T-helper 22 cell (primary cell): Measurements from ENCODE around the gene GALNT17.

Experiments used
- DNase-seq: peaks from one replicate; pipeline ENCODE4 v3.0.0-alpha.2; 2020; ENCODE audit warnings: low read depth

The GALNT17 gene

DNA sequence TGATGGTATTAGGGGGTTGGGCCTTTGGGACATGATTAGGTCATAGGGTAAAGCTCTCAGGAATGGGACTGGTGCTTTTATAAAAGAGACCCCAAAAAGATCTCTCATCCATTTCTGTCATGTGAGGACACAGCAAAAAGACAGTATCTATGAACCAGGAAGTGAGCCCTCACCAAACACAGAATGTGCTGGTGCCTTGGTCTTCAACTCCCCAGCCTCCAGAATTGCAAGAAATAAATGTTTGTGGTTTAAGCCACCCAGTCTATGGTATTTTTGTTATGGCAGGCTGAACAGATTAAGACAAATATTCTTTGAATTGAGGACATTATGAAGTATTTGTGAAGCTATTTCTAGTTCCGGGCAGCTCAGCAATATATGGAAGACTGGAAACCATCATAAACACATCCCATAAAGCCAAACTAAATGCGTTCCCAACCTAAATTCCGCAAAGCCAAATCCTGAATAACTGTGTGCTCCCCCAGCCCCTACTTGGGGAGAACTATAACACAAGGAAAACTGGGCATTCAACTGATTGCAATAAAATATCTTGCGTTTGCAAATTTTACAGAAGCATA, 153.7 kb downstream of the GALNT17 start:
- DNase-seq = no peak

DNA sequence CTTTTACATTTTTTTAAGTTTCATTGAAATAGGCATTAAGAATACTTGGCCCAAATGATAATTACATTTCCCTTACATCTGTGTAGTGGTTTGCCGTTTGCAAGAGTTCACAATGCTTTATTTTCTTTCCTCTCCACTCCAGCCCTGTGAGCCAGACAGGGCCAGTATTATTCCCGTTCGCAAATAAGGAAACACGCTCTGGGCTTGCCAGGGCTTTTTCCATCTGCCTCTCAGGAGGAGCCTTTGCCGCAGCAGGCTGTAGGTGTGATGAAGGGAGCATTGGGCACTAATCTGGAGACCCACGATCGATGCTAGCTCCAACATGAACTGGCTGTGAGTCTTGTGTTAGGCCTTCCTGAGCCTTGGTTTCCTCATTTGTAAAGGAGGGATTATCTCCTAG, 154.4 kb downstream of the GALNT17 start:
- no peak for DNase-seq

DNA sequence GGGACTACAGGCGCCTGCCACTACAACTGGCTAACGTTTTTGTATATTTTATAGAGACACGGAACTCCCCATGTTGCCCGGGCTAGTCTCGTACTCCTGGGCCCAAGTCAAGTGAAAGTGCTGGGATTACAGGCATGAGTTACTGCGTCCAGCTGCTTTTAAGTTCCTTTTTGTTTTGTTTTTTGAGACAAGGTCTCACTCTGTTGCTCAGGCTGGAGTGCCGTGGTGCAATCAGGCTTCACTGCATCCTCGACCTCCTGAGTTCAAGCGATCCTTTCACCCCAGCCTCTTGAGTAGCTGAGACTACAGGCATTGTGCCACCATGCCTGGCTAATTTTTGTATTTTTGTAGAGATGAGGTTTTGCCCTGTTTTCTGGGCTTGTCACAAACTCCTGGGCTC, 155.0 kb downstream of the GALNT17 start:
- DNase-seq = no peak

DNA sequence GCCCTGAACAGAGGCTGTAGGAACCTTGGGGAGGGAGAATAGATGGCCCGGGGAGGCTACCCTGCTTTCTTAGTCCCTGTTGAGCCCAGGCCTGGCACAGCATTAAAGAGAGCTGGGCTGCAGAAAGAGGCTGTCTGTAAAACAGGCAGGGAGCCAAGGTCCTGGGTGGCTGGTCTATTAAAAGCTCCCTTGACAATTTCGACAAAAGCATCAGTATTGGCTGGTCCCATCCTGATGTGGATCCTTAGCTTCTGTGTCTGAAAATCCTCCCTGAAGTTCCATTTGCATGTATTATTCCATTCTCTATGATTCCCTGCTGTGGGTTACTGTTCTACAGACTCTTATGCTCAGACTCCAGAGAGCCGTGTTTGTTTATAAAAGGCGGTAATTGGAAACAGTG, 158.5 kb downstream of the GALNT17 start:
- DNase-seq = no peak

DNA sequence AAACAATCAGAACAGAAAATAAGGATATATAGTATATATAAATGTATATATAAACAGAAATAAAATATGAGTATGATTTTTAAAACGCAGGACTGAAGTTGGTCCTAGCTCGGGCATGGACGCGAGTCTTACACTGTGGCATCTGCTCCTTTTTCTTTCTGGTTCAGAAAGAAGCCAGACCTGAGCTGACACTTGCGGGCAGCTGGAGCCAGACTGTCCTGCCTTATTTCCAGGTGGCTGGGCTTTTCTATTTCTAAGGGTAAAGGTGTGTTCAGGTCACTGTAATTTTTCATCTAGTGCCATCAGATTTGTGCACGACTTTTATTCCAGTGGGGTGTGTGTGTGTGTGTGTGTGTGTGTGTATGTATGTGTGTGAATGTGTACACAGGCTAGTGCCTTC, 166.4 kb downstream of the GALNT17 start:
- no peak for DNase-seq

DNA sequence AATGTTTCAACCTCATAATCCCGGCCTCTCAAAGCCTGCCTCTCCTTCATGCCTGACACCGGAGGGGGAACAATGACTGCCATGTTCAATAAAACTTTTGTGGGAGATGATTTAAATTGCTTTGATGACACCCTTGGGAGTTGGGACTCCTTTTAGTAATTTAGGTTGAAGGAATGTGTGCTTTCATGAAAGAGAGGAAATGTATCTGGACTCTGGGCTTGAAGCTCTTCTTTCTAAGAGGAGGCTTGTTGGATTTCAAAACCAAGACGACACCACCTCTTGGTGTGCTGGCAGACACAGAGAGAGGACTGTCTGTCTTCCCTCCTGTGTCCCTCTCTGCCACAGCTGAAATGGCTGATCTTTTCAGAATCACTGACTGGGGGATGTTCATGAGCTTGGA, 168.1 kb downstream of the GALNT17 start:
- no peak for DNase-seq

DNA sequence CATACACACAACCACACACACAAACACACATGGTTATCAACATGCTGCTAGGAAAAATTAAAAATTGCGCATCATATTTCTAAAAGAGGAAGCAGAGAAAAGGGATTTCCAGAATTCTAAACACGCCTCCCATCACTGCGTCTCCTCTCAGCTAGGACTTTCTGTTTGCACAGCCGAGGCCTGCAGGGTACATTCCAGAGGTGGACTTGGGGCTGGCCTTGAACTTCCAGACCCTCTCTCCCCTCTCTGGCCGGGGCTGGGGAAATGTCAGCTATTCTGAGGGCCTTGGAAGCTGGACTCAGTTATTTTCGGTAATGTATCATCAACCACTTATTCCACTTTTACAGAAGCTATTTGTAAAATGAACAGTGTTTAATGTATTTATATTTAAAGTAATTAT, 168.7 kb downstream of the GALNT17 start:
- no peak for DNase-seq

DNA sequence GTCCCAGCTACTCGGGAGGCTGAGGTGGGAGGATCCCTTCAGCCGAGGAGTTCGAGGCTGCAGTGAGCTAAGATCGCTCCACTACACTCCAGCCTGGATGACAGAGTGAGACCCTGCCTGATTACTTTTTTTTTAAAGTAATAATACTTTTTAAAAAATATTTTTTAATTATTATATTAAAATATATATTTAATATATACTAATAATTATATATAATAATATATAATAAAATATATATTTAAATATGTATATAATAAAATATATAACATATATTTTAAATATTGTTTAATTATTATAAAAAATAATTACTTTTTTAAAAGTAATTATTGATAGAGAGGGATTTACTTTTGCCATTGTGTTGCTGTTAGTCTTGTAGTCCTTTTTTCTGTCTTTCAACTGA, 169.2 kb downstream of the GALNT17 start:
- no peak for DNase-seq

DNA sequence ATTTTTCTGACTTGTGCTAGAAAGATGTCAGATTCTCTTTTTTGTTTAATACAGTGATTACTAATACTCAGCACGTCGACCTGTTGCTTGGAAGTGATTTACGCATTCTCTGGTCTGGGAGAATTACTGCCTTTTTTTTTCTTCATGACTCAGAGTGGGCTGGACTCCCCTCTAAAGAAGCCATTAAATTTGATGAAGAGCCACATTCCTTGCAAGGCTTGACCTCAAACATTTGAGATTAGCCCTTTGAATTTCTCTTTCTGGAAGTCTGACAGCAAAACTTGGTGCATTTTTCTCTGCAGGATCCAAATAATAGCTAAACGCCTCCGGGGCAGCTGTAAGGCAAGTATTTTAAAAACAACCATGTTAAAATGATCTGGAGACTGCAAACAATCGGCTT, 171.6 kb downstream of the GALNT17 start:
- DNase-seq = no peak

DNA sequence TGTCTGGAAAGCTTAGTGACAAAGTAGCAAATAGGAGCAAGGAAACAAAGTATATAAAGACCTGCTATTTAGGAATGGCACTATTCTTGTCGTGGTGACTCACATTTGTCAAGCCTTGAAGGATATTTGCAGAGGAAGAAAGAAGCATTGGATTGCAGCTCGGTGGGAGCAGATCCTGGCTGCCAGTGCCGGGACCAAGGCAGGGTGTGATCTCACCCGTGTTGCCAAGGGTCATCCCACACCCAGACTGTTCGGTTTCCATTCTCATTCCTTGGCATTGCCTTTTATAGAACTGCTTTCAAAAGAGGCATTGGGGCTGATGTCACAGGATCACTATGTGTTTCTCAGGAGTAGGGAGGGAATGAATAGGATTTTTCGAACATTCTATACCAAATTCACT, 176.2 kb downstream of the GALNT17 start:
- no peak for DNase-seq

DNA sequence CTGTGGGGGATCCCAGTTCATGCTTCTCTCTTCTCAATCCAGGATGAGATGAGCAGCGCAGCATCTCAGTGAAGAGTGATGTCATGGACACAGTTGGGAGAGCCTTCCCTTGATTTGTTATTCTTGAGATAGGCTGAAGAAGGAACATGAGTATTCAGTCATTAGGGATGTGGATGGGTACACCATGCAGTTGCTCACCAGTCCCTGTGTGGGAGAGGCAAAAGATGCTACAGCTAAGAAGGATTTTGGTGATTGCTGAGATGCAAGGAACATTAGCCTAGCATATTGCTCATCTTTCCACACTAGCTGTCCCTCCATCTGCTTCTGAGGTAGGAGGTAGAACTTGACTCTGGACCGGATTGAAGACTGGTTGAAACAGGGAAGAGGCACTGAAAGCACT, 179.6 kb downstream of the GALNT17 start:
- DNase-seq = no peak

DNA sequence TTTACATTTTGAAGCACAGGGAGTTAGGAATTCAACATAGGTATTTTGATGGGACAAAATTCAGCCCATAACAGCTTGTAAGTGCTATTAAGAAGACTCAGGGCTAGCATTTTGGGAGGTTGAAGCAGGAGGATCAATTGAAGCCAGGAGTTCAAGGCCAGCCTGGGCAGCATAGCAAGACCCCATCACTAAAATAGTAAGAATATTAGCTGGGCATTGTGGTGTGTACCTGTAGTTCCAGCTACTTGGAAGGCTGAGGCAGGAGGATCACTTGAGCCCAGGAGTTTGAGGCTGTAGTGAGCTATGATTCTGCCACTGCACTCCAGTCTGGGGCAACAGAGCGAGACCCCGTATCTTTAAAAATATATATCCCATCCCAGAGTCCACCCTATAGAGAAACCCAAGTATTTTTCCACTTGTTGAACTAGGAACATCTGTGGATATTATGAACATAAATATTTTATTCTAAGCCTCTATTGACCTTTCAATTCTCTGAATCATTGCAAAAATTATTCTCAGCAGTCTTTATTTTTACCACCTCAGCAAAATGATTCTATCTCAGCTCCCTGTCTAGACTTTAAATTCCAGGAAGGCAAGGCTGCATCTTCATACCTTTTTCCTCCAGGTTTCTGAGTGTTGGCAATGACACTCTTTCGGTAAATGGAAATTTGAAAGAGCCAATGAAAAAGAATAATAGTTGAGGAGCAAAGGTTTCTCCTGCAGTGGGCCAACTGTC, 181.0 kb downstream of the GALNT17 start:
- DNase-seq = no peak

DNA sequence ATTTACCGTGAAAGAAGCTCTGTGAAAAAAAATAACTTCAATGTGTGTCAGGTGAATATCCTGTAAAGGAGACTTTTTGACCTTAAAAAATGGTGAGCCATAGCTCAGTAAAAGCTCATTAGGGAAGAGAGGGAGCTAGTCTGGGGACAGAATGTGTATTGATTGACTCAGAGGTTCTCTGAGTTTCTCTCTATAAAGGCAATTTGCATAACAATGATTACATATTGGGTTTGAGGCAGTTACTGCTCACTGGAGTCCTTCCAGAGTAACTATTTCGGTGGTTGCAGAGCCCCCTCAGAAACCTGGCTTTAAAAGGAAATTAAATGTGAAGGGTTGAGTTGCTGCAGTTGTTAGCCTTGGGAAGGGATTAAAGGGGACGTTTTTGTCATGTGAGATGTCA, 181.6 kb downstream of the GALNT17 start:
- no peak for DNase-seq

DNA sequence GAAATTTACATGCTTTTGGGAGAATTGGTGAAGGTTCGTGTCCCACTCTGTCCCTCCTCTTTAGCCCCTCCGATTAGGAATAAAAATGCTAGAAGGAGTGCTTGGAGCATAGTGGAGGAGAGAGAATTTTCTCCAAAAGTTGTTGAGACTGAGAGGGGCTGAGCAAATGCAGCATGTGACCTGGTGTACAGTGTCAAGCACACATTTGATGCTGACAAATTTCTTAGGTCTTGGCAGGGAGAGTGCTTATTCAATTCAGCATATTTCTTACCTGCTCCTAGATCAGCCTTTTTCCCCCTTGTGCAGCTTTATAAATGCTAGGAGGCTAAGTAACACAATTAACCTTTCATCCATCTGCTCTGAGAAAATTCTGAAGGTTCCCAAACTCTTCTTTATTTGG, 189.0 kb downstream of the GALNT17 start:
- no peak for DNase-seq

DNA sequence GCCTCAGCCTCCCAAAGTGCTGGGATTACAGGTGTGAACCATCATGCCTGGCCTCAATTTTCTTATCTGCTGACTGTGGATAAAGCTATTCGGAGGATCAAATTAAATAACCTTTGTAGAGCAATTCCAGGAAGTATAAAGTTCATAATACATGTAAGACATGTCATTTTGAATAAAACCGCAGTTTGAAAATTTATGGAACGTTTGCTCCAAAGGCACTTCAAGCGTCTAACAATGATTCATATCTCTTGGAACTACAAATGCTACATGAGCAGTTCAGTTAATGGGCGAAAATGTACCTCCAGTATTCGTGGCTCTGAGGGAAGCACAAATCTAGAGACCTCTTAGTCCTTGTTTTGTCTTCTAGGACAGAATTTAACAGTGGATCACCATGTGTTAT, 190.3 kb downstream of the GALNT17 start:
- no peak for DNase-seq

DNA sequence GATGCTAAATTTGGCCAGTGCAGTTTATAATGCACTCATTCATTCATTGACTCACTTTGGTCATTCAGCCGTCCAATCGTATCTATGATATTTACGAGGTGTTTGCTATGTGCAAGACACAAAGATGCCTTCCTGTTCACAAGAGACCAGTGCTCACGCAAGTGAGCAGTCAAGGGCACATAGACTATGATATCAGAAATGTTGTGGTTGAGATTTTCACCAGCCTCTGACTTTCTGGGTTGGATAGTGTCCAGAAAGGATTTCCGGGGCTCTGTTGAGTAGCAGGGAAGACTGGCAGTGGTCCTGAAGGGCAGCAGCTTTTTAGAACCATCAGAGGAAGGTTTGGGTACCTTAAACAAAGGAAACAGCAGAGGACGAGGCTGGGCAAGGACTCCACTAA, 191.8 kb downstream of the GALNT17 start:
- DNase-seq = no peak

DNA sequence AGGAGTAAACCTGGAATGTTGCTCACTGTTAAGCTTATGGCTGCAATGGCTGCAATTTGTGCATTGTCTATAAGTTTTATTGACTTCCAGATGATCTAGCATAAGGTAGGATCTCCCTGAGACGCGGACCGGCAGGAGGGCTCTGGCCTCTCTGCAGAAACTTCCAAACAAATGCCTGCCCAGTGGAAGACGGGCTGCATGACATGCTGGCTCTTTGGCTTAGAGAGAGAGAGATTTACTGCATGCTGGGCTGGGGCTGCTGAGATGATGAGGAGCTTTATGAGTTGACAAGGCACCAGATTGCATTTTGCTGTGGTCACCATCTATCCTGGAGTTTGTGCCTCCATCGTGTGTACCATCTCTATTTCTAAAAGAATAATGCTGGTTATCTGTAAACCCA, 193.2 kb downstream of the GALNT17 start:
- DNase-seq = no peak

DNA sequence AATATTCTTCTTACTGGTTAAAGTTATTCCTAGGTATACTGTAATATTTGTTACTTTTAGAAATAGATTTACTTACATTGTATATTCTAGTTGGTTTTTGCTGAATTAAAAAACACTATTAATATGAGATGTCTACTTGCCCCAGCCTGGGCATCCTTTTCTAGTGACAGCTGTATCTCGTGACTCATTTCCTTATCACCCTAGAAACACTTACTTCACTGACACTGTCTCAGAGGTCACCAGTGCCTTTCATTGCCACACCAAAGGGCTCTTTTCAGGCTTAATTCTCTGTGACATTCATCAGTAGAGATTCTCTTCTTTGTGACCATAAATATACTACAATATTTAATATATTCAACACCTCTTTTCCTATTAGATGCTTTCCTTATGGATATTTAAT, 194.7 kb downstream of the GALNT17 start:
- no peak for DNase-seq

DNA sequence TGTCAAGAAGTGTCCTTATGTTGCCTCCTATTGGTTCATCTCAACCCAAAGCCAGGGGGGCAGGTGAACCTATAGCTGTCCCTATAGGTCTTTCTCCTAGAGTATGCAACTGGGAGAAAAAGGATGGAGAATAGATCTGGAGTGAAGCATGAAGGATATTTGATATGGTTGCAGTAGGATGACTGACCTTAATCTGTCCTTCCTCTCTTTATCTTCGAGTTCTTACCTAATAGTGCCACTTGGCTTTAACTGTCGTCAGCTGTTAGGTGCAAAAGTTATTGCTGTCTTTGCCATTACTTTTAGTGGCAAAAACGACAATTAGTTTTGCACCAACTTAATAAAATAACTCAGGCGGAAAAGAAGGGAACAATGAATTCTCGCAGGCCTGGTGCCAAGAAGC, 196.0 kb downstream of the GALNT17 start:
- no peak for DNase-seq

DNA sequence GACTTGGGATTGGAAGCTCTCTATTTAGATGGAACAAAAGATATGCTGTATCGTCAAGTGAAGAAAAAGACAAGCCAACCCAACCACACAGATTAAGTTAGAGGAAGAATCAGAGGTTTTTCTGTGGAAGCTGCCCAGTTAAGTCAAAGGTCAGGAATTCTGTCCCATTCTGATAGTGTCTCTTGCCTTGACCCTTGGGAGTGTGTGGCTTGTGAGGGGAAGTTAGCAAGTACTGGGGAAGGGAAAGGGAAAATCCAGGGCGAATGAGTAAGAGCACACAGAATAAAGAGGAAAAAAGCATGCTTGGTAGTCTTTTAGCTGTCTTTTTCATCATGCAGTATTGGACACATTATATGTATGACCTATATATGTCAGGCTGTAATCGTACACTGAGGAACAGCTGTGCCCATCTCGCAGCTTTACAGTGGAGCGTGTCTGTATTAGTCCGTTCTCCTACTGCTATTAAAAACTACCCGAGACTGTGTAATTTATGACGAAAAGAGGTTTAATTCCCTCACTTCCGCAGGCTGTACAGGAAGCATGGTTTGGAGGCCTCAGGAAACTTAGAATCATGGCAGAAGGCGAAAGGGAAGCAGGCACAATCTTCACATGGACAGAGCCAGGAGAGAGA, 197.2 kb downstream of the GALNT17 start:
- no peak for DNase-seq

DNA sequence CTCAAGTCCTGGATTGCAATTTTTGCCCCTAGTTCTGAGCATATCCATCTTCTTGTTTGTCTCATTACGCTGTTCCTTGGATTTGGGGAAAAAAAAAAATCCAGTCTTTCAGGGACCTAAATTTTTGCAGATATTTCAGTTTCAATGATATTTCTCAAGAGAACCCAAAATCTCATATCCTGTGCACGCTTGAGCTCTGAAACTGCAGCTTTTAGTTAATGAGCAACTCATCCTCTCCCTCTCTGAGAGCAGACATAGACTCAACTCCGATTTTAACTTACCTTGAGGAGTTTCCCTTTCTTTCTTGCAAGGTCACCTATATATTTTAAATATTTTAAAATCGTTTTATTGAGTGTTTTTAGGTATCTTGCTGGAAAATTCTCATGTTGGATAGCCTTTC, 200.3 kb downstream of the GALNT17 start:
- no peak for DNase-seq

DNA sequence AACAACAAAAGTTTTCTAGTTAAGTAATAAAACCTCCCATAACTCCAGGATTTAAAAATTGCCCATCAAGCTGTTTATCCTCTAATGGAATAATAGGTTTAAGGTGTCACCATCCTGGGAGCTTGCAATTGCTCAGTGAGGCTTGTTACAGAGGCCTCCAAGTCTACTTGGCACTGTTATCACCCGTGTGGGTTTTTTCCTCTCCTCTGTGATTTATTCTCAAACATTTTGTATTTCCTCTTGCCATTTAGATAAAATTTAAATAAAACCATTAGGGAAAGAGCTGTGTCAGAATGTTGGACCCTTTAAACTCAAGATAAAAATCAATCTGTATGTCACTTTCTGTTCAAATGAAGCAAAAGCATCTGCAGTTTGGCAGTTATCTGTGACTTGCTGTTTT, 202.6 kb downstream of the GALNT17 start:
- DNase-seq = no peak

DNA sequence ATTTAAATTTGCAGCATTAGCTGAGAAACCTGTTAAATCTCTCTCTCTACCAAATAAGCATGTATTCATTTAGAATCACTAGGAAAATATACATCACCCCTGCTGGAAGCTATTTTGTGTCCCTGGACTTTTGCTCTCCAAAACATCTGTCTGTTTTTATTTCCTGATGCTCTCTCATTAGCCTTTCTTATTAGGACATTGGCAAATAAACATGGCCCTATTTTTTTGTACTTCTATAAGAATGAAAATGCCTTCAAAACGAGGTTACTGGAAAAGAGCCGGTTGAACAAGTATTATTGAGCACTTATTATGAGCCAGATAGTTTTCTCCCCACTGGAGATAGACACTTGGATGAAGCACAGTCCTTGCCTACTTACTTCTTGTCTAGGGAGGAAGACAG, 206.9 kb downstream of the GALNT17 start:
- no peak for DNase-seq

DNA sequence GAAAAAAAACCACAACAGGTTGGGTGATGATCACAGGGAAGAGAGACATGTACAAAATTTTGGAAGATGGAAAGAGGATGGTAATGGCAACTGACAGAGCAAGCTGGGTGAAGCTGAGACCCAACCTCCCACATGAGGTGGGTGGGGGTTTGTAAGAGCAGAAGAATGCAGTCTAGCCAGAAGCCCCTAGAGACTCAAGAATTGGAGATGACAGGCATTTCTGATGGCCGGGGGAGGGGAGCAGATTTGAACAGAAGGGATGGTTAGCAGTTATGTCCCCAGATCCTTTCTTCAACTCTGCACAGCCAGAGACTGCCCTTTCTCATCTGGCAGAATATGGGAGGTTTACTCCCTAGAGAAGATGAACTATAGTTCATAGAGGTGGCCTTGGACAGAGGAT, 208.0 kb downstream of the GALNT17 start:
- no peak for DNase-seq
